Esophagus squamous epithelium (tissue), 4 donors: ENCODE results near the gene RAMP3.

ENCODE experiments used
- CTCF ChIP-seq, 6 experiments: fragments of 450-650 bp in 4 of 6; fragments of 200-600 bp in 2 of 6; sonication (generic) in 2 of 6; IDR thresholded peaks; one replicate each; pipeline ENCODE4 v1.5.1; 2016 to 2019; ENCODE audit warnings: antibody characterized with exemption in 6 of 6, mild to moderate bottlenecking in 4 of 6, moderate library complexity in 4 of 6
- POLR2A ChIP-seq, 4 donors: fragments of 450-650 bp; IDR thresholded peaks; one replicate each; pipeline ENCODE4 v1.6.1; 2017; ENCODE audit warnings: antibody characterized with exemption in 4 of 4, mild to moderate bottlenecking in 4 of 4, moderate library complexity in 3 of 4

GRCh38 chr7:45111298-45112223 lies 46.0 kb upstream of the RAMP3 start, which contains the start of gene TBRG4:
- TF ChIP-seq CTCF (IDR thresholded peaks at IDR 0.05) = peak in 3 of 6 experiments; percentile 19 to 25 (median 25)
- TF ChIP-seq POLR2A (IDR thresholded peaks at IDR 0.05) = peak in 3 of 4 donors; percentile 92 to 94 (median 93)
